ENCODE measurements around the gene USP20.

Gene USP20

GRCh38 chr9:129894120-129894823 is 59.0 kb downstream of the USP20 start:
- no peak for DNase-seq

GRCh38 chr9:129895376-129896268 is 60.4 kb downstream of the USP20 start:
- peak; percentile 46 for DNase-seq

GRCh38 chr9:129897263-129897662 is 62.0 kb downstream of the USP20 start:
- DNase-seq = no peak

GRCh38 chr9:129898185-129898584 is 62.9 kb downstream of the USP20 start:
- DNase-seq = no peak

GRCh38 chr9:129899620-129900019 is 64.4 kb downstream of the USP20 start:
- no peak for DNase-seq

GRCh38 chr9:129900263-129901027 is 65.2 kb downstream of the USP20 start:
- DNase-seq = no peak

- DNase-seq = no peak
These were observed 66.9 kb downstream of the USP20 start for GRCh38 chr9:129901993-129902739.

GRCh38 chr9:129902740-129903134 is 67.5 kb downstream of the USP20 start:
- no peak for DNase-seq

GRCh38 chr9:129904734-129905133 is 69.5 kb downstream of the USP20 start:
- no peak for DNase-seq

GRCh38 chr9:129906298-129906697 is 71.0 kb downstream of the USP20 start:
- no peak for DNase-seq

- no peak for DNase-seq
These were observed 71.9 kb downstream of the USP20 start for GRCh38 chr9:129907201-129907600.

- DNase-seq = no peak
These were observed 73.6 kb downstream of the USP20 start for GRCh38 chr9:129908906-129909305.

GRCh38 chr9:129909851-129910250 is 74.6 kb downstream of the USP20 start:
- DNase-seq = no peak

GRCh38 chr9:129910628-129911567 is 75.6 kb downstream of the USP20 start:
- peak; percentile 23 for DNase-seq

- no peak for DNase-seq
These were observed 78.8 kb downstream of the USP20 start for GRCh38 chr9:129914051-129914450.

GRCh38 chr9:129916707-129917106 is 81.4 kb downstream of the USP20 start:
- no peak for DNase-seq

- no peak for DNase-seq
These were observed 83.2 kb downstream of the USP20 start for GRCh38 chr9:129918296-129918950.

- DNase-seq = no peak
These were observed 84.0 kb downstream of the USP20 start for GRCh38 chr9:129919277-129919676.

- no peak for DNase-seq
These were observed 84.6 kb downstream of the USP20 start for GRCh38 chr9:129919841-129920240.

- DNase-seq = no peak
These were observed 86.6 kb downstream of the USP20 start for GRCh38 chr9:129921905-129922304.

GRCh38 chr9:129923589-129923988 is 88.3 kb downstream of the USP20 start:
- no peak for DNase-seq

Data from CD4-positive, alpha-beta T cell treated with Interferon gamma for 1 hour (primary cell).